ENCODE measurements around the gene AMIGO1.

AMIGO1 gene

GRCh38 chr1:109513110-109513710 lies 3.7 kb upstream of the AMIGO1 start:
- in situ Hi-C loops (cut with MboI; ENCODE audit: low pct_unique_long_range_greater_than_20kb, low sequenced_read_pairs): no loop called here
- DNase-seq: no peak

GRCh38 chr1:109508873-109509175 lies 703 bp downstream of the AMIGO1 start:
- no peak for DNase-seq
- in situ Hi-C loops (cut with MboI; ENCODE audit: low pct_unique_long_range_greater_than_20kb, low sequenced_read_pairs): no loop called here

- no peak for DNase-seq
- in situ Hi-C loops (cut with MboI; ENCODE audit: low pct_unique_long_range_greater_than_20kb, low sequenced_read_pairs): no loop called here
Observed at GRCh38 chr1:109508001-109508872, 1.3 kb downstream of the AMIGO1 start.

GRCh38 chr1:109504974-109505373 lies 4.6 kb downstream of the AMIGO1 start:
- no peak for DNase-seq
- in situ Hi-C loops (cut with MboI; ENCODE audit: low pct_unique_long_range_greater_than_20kb, low sequenced_read_pairs): no loop called here

- DNase-seq: no peak
- in situ Hi-C loops (cut with MboI; ENCODE audit: low pct_unique_long_range_greater_than_20kb, low sequenced_read_pairs): no loop called here
Observed at GRCh38 chr1:109503935-109504334, 5.6 kb downstream of the AMIGO1 start.

GRCh38 chr1:109502364-109502851 lies 7.1 kb downstream of the AMIGO1 start:
- in situ Hi-C loops (cut with MboI; ENCODE audit: low pct_unique_long_range_greater_than_20kb, low sequenced_read_pairs): no loop called here
- no peak for DNase-seq

- in situ Hi-C loops (cut with MboI; ENCODE audit: low pct_unique_long_range_greater_than_20kb, low sequenced_read_pairs): no loop called here
- peak; percentile 44 for DNase-seq
Observed at GRCh38 chr1:109501644-109502363, 7.7 kb downstream of the AMIGO1 start.

- in situ Hi-C loops (cut with MboI; ENCODE audit: low pct_unique_long_range_greater_than_20kb, low sequenced_read_pairs): no loop called here
- DNase-seq: no peak
Observed at GRCh38 chr1:109500941-109501381, 8.6 kb downstream of the AMIGO1 start.

GRCh38 chr1:109499661-109500536 lies 9.6 kb downstream of the AMIGO1 start:
- in situ Hi-C loops (cut with MboI; ENCODE audit: low pct_unique_long_range_greater_than_20kb, low sequenced_read_pairs): no loop called here
- DNase-seq: peak; percentile 60

GRCh38 chr1:109499081-109499480 lies 10.4 kb downstream of the AMIGO1 start:
- DNase-seq: no peak
- in situ Hi-C loops (cut with MboI; ENCODE audit: low pct_unique_long_range_greater_than_20kb, low sequenced_read_pairs): no loop called here

GRCh38 chr1:109498161-109498801 lies 11.2 kb downstream of the AMIGO1 start:
- DNase-seq: peak; percentile 51
- in situ Hi-C loops (cut with MboI; ENCODE audit: low pct_unique_long_range_greater_than_20kb, low sequenced_read_pairs): no loop called here

- in situ Hi-C loops (cut with MboI; ENCODE audit: low pct_unique_long_range_greater_than_20kb, low sequenced_read_pairs): no loop called here
Observed at GRCh38 chr1:109497449-109498160, 11.9 kb downstream of the AMIGO1 start.

GRCh38 chr1:109495738-109496137 lies 13.8 kb downstream of the AMIGO1 start:
- in situ Hi-C loops (cut with MboI; ENCODE audit: low pct_unique_long_range_greater_than_20kb, low sequenced_read_pairs): no loop called here
- DNase-seq: no peak

More at GRCh38 chr1:109497449-109498160, 11.9 kb downstream of the AMIGO1 start:
- no peak for DNase-seq

GRCh38 chr1:109493805-109494539 lies 15.6 kb downstream of the AMIGO1 start, which contains the start of gene CYB561D1:
TSS of gene CYB561D1 (plus strand) at chr1:109494094. CDS start at chr1:109494140, 46 bp downstream.
- in situ Hi-C loops (cut with MboI; ENCODE audit: low pct_unique_long_range_greater_than_20kb, low sequenced_read_pairs): no loop called here
- peak; percentile 92 for DNase-seq

- in situ Hi-C loops (cut with MboI; ENCODE audit: low pct_unique_long_range_greater_than_20kb, low sequenced_read_pairs): no loop called here
- DNase-seq: no peak
Observed at GRCh38 chr1:109493227-109493626, 16.3 kb downstream of the AMIGO1 start.

GRCh38 chr1:109492779-109493178 lies 16.7 kb downstream of the AMIGO1 start:
- in situ Hi-C loops (cut with MboI; ENCODE audit: low pct_unique_long_range_greater_than_20kb, low sequenced_read_pairs): no loop called here
- no peak for DNase-seq

- in situ Hi-C loops (cut with MboI; ENCODE audit: low pct_unique_long_range_greater_than_20kb, low sequenced_read_pairs): no loop called here
Observed at GRCh38 chr1:109491372-109491771, 18.2 kb downstream of the AMIGO1 start.

More at GRCh38 chr1:109491372-109491771, 18.2 kb downstream of the AMIGO1 start:
- DNase-seq: no peak
